ENCODE results near the gene RPGRIP1.
A peak's percentile ranks its signal among the peaks of the same experiment; 100 is the strongest.
"Not testable (repeated sequence)": the region's sequence is repeated elsewhere in the genome, so short reads cannot be mapped to it uniquely, and the experiment has no call there.

RPGRIP1 gene

GRCh38 chr14:21258889-21259787 is 20.7 kb upstream of the RPGRIP1 start:
- peak in 1 of 2 donors; percentile 1 for DNase-seq

DNA sequence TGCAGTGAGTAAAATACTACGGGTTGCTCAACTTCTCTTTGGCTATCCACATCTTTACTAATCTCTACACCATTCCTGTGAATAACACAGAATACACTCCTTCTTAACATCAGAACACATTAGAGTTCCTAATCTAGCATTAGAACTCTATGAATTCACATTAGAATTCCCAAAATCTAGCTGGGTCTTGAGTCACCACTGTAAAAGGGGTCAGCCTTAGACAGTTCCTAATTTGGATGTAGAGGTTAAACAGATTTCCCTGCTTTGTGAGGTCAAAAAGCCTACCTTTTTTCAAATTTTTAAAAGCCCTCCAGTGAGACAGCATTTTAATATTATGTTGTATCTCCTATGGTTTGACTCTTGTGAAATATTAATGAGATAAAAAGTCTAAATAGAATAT is 18.1 kb upstream of the RPGRIP1 start:
- DNase-seq, result no peak

GRCh38 chr14:21262410-21262809 is 17.5 kb upstream of the RPGRIP1 start:
- peak in 1 of 2 donors; percentile 7 for DNase-seq

- DNase-seq, result peak in 1 of 2 donors; percentile 26
Measured at GRCh38 chr14:21263284-21264024, 16.4 kb upstream of the RPGRIP1 start.

GRCh38 chr14:21264025-21264801 is 15.7 kb upstream of the RPGRIP1 start:
- peak in 1 of 2 donors; percentile 64 for DNase-seq

- DNase-seq, result peak in 1 of 2 donors; percentile 27
Measured at GRCh38 chr14:21267431-21267845, 12.4 kb upstream of the RPGRIP1 start.

DNA sequence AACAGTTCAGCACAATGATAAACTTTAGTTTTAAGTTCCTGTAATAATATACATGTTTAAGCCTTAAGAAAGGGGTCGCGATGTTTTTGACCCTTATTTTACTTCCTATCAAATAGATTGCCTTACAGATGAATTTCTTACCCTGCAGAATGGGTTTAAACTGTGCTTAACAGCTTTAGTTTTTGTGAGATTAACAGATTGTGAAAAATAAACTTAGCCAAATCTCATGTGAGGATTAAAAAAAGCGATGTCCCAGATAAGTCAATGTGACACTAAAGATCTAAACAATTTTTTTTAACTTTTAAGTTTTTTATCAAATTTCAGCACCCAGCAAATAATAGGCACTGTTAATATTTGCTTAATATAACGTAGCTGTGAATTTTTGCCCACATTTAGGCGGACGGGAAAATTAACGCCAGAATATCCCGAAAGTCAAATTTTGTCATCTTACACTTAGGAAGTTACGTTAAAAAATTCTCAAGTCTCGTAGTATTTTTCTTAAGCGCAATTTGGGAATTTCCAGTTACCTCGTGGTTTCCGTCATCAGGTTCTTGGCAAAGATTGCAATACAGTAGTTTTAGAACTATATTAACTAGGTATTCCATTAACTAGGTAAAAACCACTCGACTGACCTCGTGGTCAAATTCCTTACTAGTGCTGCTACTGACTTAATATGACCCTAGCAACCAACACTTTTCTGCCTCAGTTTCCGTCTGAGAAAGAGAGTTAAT is 11.8 kb upstream of the RPGRIP1 start:
- peak; percentile 24 to 65 for DNase-seq

GRCh38 chr14:21268617-21269251 is 11.1 kb upstream of the RPGRIP1 start:
- DNase-seq, result peak; percentile 31 to 52

DNA sequence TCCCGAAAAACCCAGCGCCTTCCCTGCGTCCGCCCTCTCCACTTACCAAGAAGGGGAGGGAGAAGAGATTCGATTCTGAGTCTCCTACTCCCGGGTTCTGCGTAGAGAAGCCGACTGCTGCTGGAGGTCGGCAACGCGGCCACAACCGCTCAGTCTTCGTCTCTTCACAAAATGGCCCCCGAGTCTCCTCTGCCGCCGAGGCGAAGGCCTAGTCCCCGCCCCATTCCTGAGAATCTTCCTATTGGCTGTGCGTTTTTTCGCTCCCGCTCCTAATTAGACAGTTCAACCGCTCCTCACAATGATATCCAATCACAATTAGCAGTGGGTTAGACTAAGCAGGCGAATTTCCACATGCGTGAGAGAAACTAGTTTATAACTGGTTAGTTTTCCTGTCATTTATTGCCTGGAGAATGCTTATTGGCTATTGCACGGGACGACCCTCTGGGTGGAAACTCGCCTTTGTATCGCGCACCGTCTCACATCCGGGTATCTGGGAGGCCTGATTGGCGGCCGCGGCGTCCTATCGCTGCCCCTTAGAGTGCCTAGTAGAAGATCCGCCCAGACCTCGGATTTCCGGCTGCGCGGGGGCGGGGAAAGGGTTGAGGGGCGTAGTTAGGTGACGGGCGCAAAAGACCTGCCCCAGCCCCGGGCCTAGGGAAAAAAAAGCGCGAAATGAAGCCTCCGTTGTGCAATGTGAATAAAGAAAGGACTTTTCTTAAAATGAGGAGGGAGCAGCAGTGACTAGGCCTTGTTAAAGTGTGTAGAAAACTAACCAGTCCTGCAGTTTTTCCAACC is 10.4 kb upstream of the RPGRIP1 start, which contains the start of gene HNRNPC:
TSS of gene HNRNPC (minus strand) at position 191 of the 795 bp plus-strand sequence. CDS start 35,249 bp downstream, outside the sequence.
- peak; percentile 100 for DNase-seq

- DNase-seq, result not testable (repeated sequence)
Measured at GRCh38 chr14:21272661-21273060, 7.2 kb upstream of the RPGRIP1 start.

GRCh38 chr14:21275261-21275858 is 4.5 kb upstream of the RPGRIP1 start:
- DNase-seq, result no peak

- DNase-seq, result no peak
Measured at GRCh38 chr14:21278632-21279031, 1.3 kb upstream of the RPGRIP1 start.

DNA sequence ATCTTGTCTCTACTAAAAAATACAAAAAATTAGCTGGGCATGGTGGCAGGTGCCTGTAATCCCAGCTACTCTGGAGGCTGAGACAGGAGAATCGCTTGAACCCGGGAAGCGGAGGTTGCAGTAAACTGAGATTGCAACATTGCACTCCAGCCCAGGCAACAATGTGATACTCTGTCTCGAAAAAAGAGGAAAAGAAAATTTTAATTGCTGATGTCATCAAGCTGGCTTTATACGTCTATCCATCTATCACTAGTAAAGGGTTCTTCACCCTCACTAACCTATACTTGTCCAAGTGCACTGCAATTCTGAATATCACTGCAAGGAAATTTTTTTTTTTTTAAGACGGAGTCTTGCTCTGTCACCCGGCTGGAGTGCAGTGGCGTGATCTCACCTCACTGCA is 2.0 kb downstream of the RPGRIP1 start:
- DNase-seq, result not testable (repeated sequence)

GRCh38 chr14:21286516-21286915 is 6.6 kb downstream of the RPGRIP1 start:
- DNase-seq, result not testable (repeated sequence)

DNA sequence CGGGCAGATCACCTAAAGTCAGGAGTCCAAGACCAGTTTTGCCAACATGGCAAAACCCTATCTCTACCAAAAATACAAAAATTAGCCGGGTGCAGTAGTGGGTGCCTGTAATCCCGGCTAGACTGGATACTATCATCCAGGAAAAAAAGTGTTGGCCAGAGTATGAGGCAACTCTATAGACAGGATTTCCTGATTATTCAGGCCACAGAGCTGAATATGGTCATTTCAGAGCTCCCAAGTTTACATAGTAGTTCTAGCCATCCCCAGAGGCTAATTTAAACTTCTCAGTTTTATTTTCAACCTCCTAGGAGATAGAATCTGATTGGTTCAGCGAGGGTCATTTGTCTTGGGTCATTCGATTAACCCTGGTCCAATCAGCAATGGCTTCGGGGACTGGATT is 7.3 kb downstream of the RPGRIP1 start:
- DNase-seq, result no peak

- not testable (repeated sequence) for DNase-seq
Measured at GRCh38 chr14:21294026-21294425, 14.1 kb downstream of the RPGRIP1 start.

- DNase-seq, result no peak
Measured at GRCh38 chr14:21298358-21298757, 18.5 kb downstream of the RPGRIP1 start.

DNA sequence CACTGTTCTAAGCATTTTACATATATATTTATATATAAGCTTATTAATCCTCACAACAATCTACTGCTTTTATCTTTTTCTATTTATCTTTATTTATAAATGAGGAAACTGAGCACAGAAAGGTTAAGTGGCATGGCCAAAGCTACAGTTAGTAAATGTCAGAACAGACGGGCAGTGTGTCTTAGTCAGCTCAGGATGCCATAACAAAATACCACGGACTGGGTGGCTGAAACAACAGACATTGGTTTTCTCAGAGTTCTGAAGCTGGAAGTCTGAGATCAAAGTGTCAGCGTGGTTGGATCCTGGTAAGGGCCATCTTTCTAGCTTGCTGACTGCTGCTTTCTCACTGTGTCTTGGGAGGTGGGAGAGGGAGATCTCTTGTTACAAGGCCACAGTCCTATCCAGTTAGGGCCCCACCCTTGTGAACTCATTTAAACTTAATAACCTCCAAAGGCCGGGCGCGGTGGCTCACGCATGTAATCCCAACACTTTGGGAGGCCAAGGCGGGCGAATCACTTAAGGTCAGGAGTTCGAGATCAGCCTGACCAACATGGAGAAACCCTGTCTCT is 19.8 kb downstream of the RPGRIP1 start:
- no peak for DNase-seq

- DNase-seq, result peak; percentile 13 to 32
Measured at GRCh38 chr14:21300892-21301291, 21.0 kb downstream of the RPGRIP1 start.
